Caco-2 (cell line): Measurements from ENCODE around the gene ARHGEF7. TPM values are rescaled to one million over a fixed set of nuclear protein-coding genes. Genes with fewer than 3 reads are reported as not detected.

Experiments used
- BruUV-seq: library from RNA; stranded (reverse); fragments of 400-500 nt; replicated peaks from 2 replicates; lab custom pipeline; 2021; lab: Mats Ljungman, UMichigan
- CTCF ChIA-PET: fragments of 300-600 bp; sonication (Branson Sonifier 250); formaldehyde crosslinking; loops from one replicate; lab custom pipeline; 2022; ENCODE audit warnings: antibody characterized with exemption; lab: Charles Lee
- POLR2A ChIA-PET: fragments of 300-600 bp; sonication (Branson Sonifier 250); formaldehyde crosslinking; loops from one replicate; lab custom pipeline; 2022; ENCODE audit warnings: antibody characterized with exemption; lab: Charles Lee
- DNase-seq, 2 experiments: peaks; one replicate each; pipeline versions ENCODE4 v3.0.0 to v3.0.0-alpha.2; 2020 to 2022
- H3K27me3 ChIP-seq: replicated peaks from 2 replicates; pipeline ENCODE4 v1.6.0; 2011; ENCODE audit warnings: low read length; ENCODE audit not compliant: control insufficient read depth, insufficient read depth
- H3K36me3 ChIP-seq: 2 replicates; pipeline ENCODE4 v1.5.1; 2011; ENCODE audit warnings: low read length; ENCODE audit not compliant: control insufficient read depth, insufficient read depth
- H3K4me1 ChIP-seq: fragments of 250-450 bp; sonication (Bioruptor Pico); 2 replicates; pipeline ENCODE4 v1.5.1; 2020; ENCODE audit warnings: mild to moderate bottlenecking
- H3K4me3 ChIP-seq: 2 replicates; pipeline ENCODE4 v1.5.1; 2011; ENCODE audit warnings: low read depth, mild to moderate bottlenecking, control low read depth, low read length
- H3K9me3 ChIP-seq: fragments of 250-450 bp; sonication (Bioruptor Pico); 2 replicates; pipeline ENCODE4 v1.5.1; 2020; ENCODE audit warnings: mild to moderate bottlenecking, moderate library complexity
- H3K27ac Mint-ChIP-seq: one replicate; pipeline ENCODE4 v1.8.0; 2022; ENCODE audit warnings: mixed read lengths; ENCODE audit not compliant: unreplicated experiment
- H3K27me3 Mint-ChIP-seq: one replicate; pipeline ENCODE4 v1.8.0; 2022; ENCODE audit warnings: mixed read lengths; ENCODE audit not compliant: insufficient read depth, unreplicated experiment
- H3K36me3 Mint-ChIP-seq: one replicate; pipeline ENCODE4 v1.8.0; 2022; ENCODE audit warnings: mild to moderate bottlenecking, mixed read lengths; ENCODE audit not compliant: insufficient read depth, unreplicated experiment
- H3K4me1 Mint-ChIP-seq: one replicate; pipeline ENCODE4 v1.8.0; 2022; ENCODE audit warnings: low read depth, mixed read lengths; ENCODE audit not compliant: unreplicated experiment
- H3K4me3 Mint-ChIP-seq: one replicate; pipeline ENCODE4 v1.8.0; 2022; ENCODE audit warnings: mild to moderate bottlenecking, moderate library complexity, mixed read lengths; ENCODE audit not compliant: unreplicated experiment
- H3K9me3 Mint-ChIP-seq: one replicate; pipeline ENCODE4 v1.8.0; 2022; ENCODE audit warnings: mixed read lengths; ENCODE audit not compliant: unreplicated experiment
- CTCF ChIP-seq, 2 experiments: fragments of 200-600 bp in 1 of 2; IDR thresholded peaks; 1 replicate in 1 of 2; 2 replicates in 1 of 2; pipeline versions ENCODE4 v1.5.1 to v1.8.0; 2011 to 2022; ENCODE audit warnings: antibody characterized with exemption in 1 of 2, control low read depth in 1 of 2, inconsistent platforms in 1 of 2, low read depth in 1 of 2, low read length in 1 of 2, mild to moderate bottlenecking in 1 of 2, moderate library complexity in 1 of 2; ENCODE audit not compliant: insufficient read depth in 1 of 2, severe bottlenecking in 1 of 2, unreplicated experiment in 1 of 2
- intact Hi-C: fragments of 100-400 bp; cut with micrococcal nuclease; formaldehyde crosslinking; loops from one replicate; pipeline ENCODE4 v1.10.0; 2022; ENCODE audit not compliant: unreplicated experiment
- total RNA-seq: library from RNA; stranded (reverse); gene quantifications from 2 replicates; pipeline ENCODE4 v1.2.3, GENCODE V29; 2022

Gene ARHGEF7
- total RNA-seq, 1 experiment from 2014 or later = 60.5 TPM

GRCh38 chr13:111139873-111140561 lies 24.9 kb downstream of the ARHGEF7 start:
- Mint-ChIP-seq H3K4me1 (no peaks in the 10 kb centered on the region), H3K27ac (no peak overlapping the region), H3K4me3 (no peak overlapping the region), H3K9me3 (no peaks in the 10 kb centered on the region), H3K36me3 (no peaks in the 10 kb centered on the region), H3K27me3 (peaks cover 35% of the 10 kb centered on the region)
- ChIA-PET POLR2A (no interaction called here), CTCF (no interaction called here)
- Histone ChIP-seq H3K9me3 (no peaks in the 10 kb centered on the region), H3K36me3 (no peaks in the 10 kb centered on the region), H3K4me1 (no peaks in the 10 kb centered on the region), H3K27me3 (no peaks in the 10 kb centered on the region; the same call in none of the 2 replicates), H3K4me3 (no peak overlapping the region)
- no peak for TF ChIP-seq CTCF (IDR thresholded peaks at IDR 0.05; ENCODE audit: insufficient read depth in 1 of 2, low read depth in 1 of 2, low read length in 1 of 2, severe bottlenecking in 1 of 2, unreplicated experiment in 1 of 2)
- intact Hi-C loops = no loop called here
- no peak for DNase-seq
- no TSS peak for BruUV-seq

- intact Hi-C loops = no loop called here
- Mint-ChIP-seq H3K36me3 (no peaks in the 10 kb centered on the region), H3K27me3 (peaks cover 38% of the 10 kb centered on the region), H3K4me1 (no peaks in the 10 kb centered on the region), H3K27ac (no peak overlapping the region), H3K4me3 (no peak overlapping the region), H3K9me3 (no peaks in the 10 kb centered on the region)
- CTCF ChIA-PET = no interaction called here
- no peaks in the 10 kb centered on the region for H3K4me1 ChIP-seq
- no peaks in the 10 kb centered on the region for H3K36me3 ChIP-seq
- H3K27me3 ChIP-seq = no peaks in the 10 kb centered on the region; the same call in none of the 2 replicates
- no peak overlapping the region for H3K4me3 ChIP-seq
- DNase-seq = no peak
- no peaks in the 10 kb centered on the region for H3K9me3 ChIP-seq
- POLR2A ChIA-PET = no interaction called here
- no peak for TF ChIP-seq CTCF (IDR thresholded peaks at IDR 0.05; ENCODE audit: insufficient read depth in 1 of 2, low read depth in 1 of 2, low read length in 1 of 2, severe bottlenecking in 1 of 2, unreplicated experiment in 1 of 2)
- no TSS peak for BruUV-seq
Observed at GRCh38 chr13:111140562-111141105, 25.5 kb downstream of the ARHGEF7 start.

GRCh38 chr13:111142472-111142871 lies 27.4 kb downstream of the ARHGEF7 start:
- Mint-ChIP-seq H3K4me1 (no peaks in the 10 kb centered on the region), H3K27ac (no peak overlapping the region), H3K9me3 (no peaks in the 10 kb centered on the region), H3K4me3 (no peak overlapping the region), H3K27me3 (peaks cover 39% of the 10 kb centered on the region), H3K36me3 (no peaks in the 10 kb centered on the region)
- POLR2A ChIA-PET = no interaction called here
- intact Hi-C loops = no loop called here
- no peak for DNase-seq
- CTCF ChIA-PET = no interaction called here
- Histone ChIP-seq H3K9me3 (no peaks in the 10 kb centered on the region), H3K4me1 (no peaks in the 10 kb centered on the region), H3K36me3 (no peaks in the 10 kb centered on the region), H3K27me3 (no peaks in the 10 kb centered on the region; the same call in none of the 2 replicates), H3K4me3 (no peak overlapping the region)
- TF ChIP-seq CTCF (IDR thresholded peaks at IDR 0.05; ENCODE audit: insufficient read depth in 1 of 2, low read depth in 1 of 2, low read length in 1 of 2, severe bottlenecking in 1 of 2, unreplicated experiment in 1 of 2) = no peak
- no TSS peak for BruUV-seq
